Gastroesophageal sphincter (tissue), 3 donors: Measurements from ENCODE around the gene ACAP3.

Source experiments
- POLR2AphosphoS5 ChIP-seq: sonication (generic); formaldehyde crosslinking; IDR thresholded peaks from one replicate; pipeline ENCODE4 v1.6.1; 2017; ENCODE audit warnings: antibody characterized with exemption
- TF ChIP-seq, protein P1 (sequence below), 4 experiments: fragments of 200-600 bp in 2 of 4; fragments of 450-650 bp in 2 of 4; sonication (generic) in 1 of 4; IDR thresholded peaks; one replicate each; pipeline ENCODE4 v1.5.1; 2017 to 2019; ENCODE audit warnings: antibody characterized with exemption in 4 of 4, mild to moderate bottlenecking in 2 of 4, moderate library complexity in 2 of 4

- TF ChIP-seq, protein P1, sequence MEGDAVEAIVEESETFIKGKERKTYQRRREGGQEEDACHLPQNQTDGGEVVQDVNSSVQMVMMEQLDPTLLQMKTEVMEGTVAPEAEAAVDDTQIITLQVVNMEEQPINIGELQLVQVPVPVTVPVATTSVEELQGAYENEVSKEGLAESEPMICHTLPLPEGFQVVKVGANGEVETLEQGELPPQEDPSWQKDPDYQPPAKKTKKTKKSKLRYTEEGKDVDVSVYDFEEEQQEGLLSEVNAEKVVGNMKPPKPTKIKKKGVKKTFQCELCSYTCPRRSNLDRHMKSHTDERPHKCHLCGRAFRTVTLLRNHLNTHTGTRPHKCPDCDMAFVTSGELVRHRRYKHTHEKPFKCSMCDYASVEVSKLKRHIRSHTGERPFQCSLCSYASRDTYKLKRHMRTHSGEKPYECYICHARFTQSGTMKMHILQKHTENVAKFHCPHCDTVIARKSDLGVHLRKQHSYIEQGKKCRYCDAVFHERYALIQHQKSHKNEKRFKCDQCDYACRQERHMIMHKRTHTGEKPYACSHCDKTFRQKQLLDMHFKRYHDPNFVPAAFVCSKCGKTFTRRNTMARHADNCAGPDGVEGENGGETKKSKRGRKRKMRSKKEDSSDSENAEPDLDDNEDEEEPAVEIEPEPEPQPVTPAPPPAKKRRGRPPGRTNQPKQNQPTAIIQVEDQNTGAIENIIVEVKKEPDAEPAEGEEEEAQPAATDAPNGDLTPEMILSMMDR (IDR thresholded peaks at IDR 0.05), result no peak
- TF ChIP-seq POLR2AphosphoS5, result no peak
Measured at GRCh38 chr1:1268284-1268682, 39.4 kb downstream of the ACAP3 start.
